GM19455 (cell line): ENCODE data around the gene RIC1.

Experiments
- ATAC-seq: cut with Tn5 transposase; IDR thresholded peaks from one replicate; pipeline ENCODE4 v1.9.1; 2021; ENCODE audit not compliant: unreplicated experiment

The RIC1 gene

DNA sequence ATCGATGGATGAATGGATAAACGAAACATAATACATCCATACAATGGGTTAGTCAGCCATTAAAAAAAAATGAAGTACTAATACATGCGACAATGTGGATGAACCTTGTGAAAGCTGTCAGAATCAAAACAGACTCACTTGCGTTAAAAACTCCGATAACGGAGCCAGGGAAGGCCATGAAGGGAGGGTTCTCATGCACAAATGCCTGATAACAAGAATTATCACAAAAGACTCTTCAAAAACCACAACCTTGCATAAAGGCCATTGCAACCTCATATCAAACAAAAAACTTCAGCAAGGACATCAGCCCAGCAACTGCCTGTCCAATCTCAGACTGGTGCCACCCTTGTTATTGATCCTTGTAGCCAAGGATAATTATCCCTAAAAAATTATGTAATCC is 190.3 kb downstream of the RIC1 start:
- no peak for ATAC-seq

- ATAC-seq: no peak
Observed at GRCh38 chr9:5820425-5820824, 191.5 kb downstream of the RIC1 start.

DNA sequence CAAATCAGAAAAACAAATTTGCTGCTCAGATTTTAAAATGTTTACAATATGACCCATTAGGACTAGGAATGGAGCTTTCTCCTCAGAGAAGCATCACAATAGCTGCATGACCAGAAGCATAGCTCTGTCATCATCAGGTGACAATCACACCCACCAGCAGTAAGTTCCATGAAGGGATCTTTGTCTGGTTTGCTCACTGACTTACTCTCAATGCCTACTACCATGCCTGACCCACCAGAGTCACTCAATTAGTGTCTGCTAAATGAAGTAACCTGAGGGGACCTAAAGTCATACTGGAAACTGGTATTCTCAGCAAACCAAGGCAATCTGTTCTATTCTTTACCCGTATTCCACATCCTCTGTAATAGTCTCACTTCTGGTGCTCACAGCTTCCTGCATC is 196.3 kb downstream of the RIC1 start:
- ATAC-seq: no peak
